ENCODE data around the gene MICAL3. TPM values are rescaled to one million over a fixed set of nuclear protein-coding genes. Genes with fewer than 3 reads are reported as not detected.
"Not testable (repeated sequence)": the region's sequence is repeated elsewhere in the genome, so short reads cannot be mapped to it uniquely, and the experiment has no call there.

MICAL3 gene
- 10 to 100 TPM; 24.6 to 46.6 (median 46.0) TPM for polyA plus RNA-seq (ENCODE audit: insufficient read length in 3 of 3)
- long read RNA-seq, donor 1 = 0 reads
- long read RNA-seq, donor 2, partial matches to known transcripts = 0 of 3 reads
- long read RNA-seq, donor 2, other reads (novel, unspliced or antisense) = 0 of 3 reads
- long read RNA-seq, donor 3, partial matches to known transcripts = 0 of 3 reads
- long read RNA-seq, donor 3, other reads (novel, unspliced or antisense) = 0 of 3 reads
- long read RNA-seq, donor 4, partial matches to known transcripts = 0 of 2 reads
- long read RNA-seq, donor 4, other reads (novel, unspliced or antisense) = 0 of 2 reads
- long read RNA-seq, donor 5, partial matches to known transcripts = 0 of 1 reads
- long read RNA-seq, donor 5, other reads (novel, unspliced or antisense) = 0 of 1 reads
- long read RNA-seq, donor 6 = 0 reads
- long read RNA-seq, donor 7, partial matches to known transcripts = 7 of 9 reads
- long read RNA-seq, donor 7, other reads (novel, unspliced or antisense) = 0 of 9 reads
- long read RNA-seq, donor 8, partial matches to known transcripts = 0 of 1 reads
- long read RNA-seq, donor 8, other reads (novel, unspliced or antisense) = 0 of 1 reads
- long read RNA-seq, donor 9, partial matches to known transcripts = 5 of 5 reads
- long read RNA-seq, donor 9, other reads (novel, unspliced or antisense) = 0 of 5 reads
- long read RNA-seq, donor 10, partial matches to known transcripts = 0 of 2 reads
- long read RNA-seq, donor 10, other reads (novel, unspliced or antisense) = 0 of 2 reads
- long read RNA-seq, donor 11, partial matches to known transcripts = 0 of 1 reads
- long read RNA-seq, donor 11, other reads (novel, unspliced or antisense) = 0 of 1 reads
- long read RNA-seq, donor 12, partial matches to known transcripts = 0 of 4 reads
- long read RNA-seq, donor 12, other reads (novel, unspliced or antisense) = 0 of 4 reads
- long read RNA-seq, donor 13, partial matches to known transcripts = 0 of 1 reads
- long read RNA-seq, donor 13, other reads (novel, unspliced or antisense) = 0 of 1 reads
- long read RNA-seq, donor 14, partial matches to known transcripts = 7 of 9 reads
- long read RNA-seq, donor 14, other reads (novel, unspliced or antisense) = 0 of 9 reads
- long read RNA-seq, donor 15, partial matches to known transcripts = 0 of 2 reads
- long read RNA-seq, donor 15, other reads (novel, unspliced or antisense) = 0 of 2 reads
- long read RNA-seq, donor 16, partial matches to known transcripts = 0 of 1 reads
- long read RNA-seq, donor 16, other reads (novel, unspliced or antisense) = 0 of 1 reads

DNA sequence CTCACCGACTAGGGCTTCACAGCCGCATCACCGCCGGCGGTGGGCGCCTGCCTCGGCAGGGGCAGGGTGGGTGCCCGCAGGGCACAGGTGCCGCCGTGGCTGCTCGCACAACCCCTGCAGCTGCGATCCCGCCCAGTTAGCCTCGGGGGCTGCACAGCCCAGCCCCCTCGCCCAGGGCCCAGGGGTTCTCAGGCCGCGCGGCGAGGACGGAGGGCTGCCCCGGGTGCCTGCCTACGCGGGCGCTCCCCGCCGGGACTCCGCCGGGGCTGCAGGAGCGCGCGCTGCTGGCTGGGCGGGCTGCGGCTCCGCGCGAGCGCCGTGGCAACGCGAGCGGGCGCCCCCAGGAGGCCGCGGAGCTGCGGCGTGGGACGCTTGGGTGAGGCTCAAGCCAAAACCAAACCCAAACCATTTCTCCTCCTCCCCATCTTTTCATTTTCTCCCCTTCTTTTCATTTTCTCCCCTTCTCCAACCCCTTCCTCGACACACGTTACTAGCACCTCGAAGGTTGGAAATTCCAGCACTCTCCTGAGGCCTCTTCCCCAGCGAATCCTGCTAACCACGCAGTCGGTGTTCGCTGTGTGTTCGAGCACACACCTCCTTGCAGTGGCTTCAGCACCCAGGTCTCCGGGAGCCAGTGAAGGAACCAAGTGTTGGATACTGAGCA lies at the start of gene MICAL3:
MICAL3 (minus strand) TSS at position 286 of the 664 bp plus-strand sequence. CDS start 117,749 bp downstream, outside the sequence.
- DNase-seq = peak; percentile 58

GRCh38 chr22:18073927-18074326 lies 49.6 kb upstream of the MICAL3 start:
- DNase-seq = not testable (repeated sequence)

DNA sequence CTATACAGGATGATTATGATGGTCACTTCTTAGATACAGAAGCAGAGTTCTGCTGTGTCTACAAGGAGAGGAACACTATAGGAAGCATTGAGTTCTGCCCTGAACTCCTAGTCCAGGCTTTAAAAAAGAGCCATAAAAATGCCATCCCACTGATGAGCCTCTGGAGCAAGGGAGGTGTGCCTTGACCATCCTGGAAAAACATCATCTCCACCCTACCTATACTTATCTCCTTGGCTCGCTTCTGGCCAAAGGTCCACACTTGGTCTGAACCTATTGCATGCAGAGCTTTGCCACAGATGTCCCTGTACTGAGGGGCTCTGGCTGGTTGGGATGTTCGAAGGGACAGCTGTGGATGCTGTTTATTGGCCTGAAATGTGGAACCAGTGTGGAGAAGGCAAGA lies 49.1 kb upstream of the MICAL3 start:
- no peak for DNase-seq

DNA sequence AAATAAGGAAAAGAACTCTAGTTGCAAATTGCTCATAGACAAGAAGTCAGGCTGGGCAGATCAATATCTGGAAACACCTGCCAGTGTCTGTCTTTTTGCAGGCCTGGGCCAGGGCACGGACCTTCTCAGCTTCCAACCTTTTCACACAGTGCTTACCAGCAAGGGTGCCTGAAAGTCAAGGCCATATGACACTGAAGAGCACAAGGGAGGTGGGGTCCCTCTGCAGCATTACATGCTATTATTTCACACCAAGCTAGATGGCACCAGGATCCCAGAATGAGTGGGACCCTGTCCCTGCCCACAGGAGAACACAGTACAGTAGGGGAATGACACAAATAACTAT lies 47.6 kb upstream of the MICAL3 start:
- DNase-seq = no peak

- not testable (repeated sequence) for DNase-seq
Measured at GRCh38 chr22:18071307-18071967, 47.1 kb upstream of the MICAL3 start.

- DNase-seq = no peak
Measured at GRCh38 chr22:18070556-18071306, 46.4 kb upstream of the MICAL3 start.

DNA sequence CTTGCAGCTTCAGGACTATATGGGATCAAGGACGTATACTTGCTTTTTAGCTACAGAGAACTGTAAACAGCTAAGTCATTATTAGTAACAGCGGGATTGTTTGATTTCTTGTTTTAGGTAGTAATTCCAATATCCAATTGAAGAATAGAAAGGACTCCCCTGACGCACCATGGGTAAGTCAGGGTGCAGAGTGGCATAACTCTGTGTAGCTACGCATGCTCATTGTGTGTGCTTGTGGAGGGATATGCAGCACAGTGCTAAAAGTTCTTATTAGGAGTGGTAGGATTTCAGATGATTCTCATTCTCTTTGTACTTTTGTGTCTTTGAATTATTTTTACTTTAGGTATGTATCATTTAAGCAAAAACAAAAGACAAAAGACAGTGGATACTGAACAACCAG lies 45.7 kb upstream of the MICAL3 start:
- no peak for DNase-seq

GRCh38 chr22:18069041-18069440 lies 44.7 kb upstream of the MICAL3 start:
- no peak for DNase-seq

GRCh38 chr22:18068381-18068988 lies 44.1 kb upstream of the MICAL3 start:
- DNase-seq = no peak

GRCh38 chr22:18067548-18068341 lies 43.4 kb upstream of the MICAL3 start:
- DNase-seq = no peak

DNA sequence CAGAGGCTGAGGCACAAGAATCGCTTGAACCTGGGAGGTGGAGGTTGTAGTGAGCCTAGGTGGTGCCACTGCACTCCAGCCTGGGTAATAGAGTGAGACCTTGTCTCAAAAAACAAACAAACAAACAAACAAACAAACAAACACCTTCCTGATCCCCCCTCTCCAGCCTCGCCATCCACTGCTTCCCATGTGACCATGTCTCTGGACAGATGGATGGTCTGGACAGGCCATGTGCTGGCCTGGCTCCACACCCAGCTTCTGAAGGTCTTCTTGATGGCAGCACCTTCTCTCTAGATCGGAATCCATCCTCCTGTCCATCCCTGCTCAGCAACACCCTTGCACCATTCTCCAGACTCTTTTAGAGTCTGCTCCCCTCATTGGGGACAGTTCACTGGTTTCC lies 42.8 kb upstream of the MICAL3 start:
- DNase-seq = no peak

DNA sequence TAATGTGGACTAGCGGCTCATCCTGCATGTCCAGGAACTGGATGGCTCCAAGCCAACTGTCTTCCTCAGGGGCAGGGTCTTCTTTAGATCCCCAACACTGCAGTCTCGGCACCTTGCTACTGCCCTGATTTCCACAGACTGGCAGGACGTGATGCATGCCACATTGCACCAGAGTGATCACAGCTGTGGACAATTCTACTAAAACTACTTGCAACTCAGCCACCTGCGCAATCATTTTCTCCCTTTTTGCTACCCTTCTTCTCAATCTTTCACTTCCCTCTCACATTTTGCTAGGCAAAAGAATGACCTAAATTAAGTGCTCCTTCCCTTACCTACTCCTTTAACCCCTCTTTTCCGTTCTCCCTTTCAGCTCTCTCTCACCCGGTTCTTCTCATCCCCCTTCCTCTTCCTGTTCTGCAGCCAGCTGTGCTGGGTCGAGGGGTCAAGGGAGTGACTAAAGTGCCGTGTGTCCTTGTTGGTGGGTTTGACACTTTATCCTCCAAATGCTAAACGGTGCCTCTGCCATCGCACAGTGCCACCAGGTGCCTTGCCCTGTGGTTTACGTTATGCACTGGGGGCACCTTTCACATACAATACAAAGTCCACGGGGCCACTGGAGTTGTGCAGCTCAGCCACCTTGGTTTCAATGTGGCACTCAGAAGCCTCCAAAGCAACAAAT lies 42.0 kb upstream of the MICAL3 start:
- DNase-seq = no peak

DNA sequence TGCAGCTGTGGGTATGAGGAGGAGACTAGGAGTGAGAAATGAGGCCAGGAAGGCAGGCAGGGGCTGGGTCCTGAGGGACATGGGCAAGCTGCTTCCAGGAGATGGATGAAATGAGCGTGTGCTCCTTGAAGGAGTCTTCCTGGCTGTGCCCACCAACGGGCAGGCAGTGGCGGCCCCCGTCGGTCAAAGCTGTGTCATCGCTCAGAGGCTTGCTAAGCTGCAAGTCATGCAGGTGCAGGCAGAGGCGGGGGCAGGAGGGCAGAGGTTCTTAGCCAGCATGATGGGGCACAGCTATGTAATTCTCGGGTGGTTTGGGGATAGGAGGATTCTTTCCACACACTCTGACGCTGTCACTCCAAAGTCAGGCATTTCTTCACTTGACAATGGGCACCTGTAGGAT lies 40.9 kb upstream of the MICAL3 start:
- DNase-seq = no peak

DNA sequence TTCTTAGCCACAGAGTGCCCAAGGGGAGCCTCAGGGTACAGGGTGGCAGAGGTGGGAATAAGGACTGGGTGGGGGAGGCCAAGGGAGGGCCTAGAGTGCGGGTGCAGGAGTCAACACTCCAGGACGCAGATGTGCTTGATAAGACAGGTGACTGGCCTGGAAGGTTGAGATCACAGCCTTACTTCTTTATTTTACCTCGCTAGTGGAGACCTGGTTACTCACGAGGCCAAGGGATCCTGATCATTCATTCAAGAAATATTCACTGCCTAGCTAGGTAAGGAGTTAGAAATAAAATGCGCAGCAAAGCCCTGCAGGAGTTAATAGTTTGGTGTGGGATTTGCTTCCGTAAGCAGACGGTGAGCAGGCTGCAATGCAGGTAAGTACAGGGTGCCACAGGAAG lies 40.3 kb upstream of the MICAL3 start:
- no peak for DNase-seq

GRCh38 chr22:18063715-18064114 lies 39.4 kb upstream of the MICAL3 start:
- DNase-seq = not testable (repeated sequence)

- no peak for DNase-seq
Measured at GRCh38 chr22:18063306-18063705, 38.9 kb upstream of the MICAL3 start.

DNA sequence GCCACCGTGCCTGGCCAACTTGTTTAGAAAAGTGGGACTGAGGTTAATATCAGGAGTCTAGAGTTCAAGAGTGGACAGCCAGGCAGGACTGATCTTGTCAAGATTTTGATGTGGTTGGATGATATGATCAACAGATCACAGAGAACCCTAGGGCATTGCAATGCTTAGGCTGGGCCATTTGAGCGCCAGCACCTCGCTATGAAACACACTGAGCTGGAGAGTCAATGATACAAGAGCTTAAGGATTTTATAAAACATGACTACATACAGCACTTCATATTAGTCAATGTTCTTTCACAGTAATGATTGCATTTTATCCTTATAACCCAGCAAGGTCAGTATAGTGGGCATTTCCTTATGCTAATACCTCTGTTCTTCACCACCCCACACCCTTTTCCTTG lies 38.1 kb upstream of the MICAL3 start:
- no peak for DNase-seq
